Mesothelial cell of epicardium (in vitro differentiated cells): ENCODE data around the gene NEUROG1. TPM values are rescaled to one million over a fixed set of nuclear protein-coding genes. Genes with fewer than 3 reads are reported as not detected.

ENCODE experiments used
- DNase-seq, 2 experiments: peaks; one replicate each; pipeline ENCODE4 v3.0.0; 2021; ENCODE audit warnings: low spot score in 2 of 2; ENCODE audit not compliant: unreplicated experiment in 2 of 2
- H3K27ac Mint-ChIP-seq: 2 replicates; pipeline ENCODE4 v1.8.0; 2021; ENCODE audit warnings: mixed read lengths
- H3K27me3 Mint-ChIP-seq: 2 replicates; pipeline ENCODE4 v1.8.0; 2021; ENCODE audit warnings: low read depth, mixed read lengths
- H3K36me3 Mint-ChIP-seq: 2 replicates; pipeline ENCODE4 v1.8.0; 2021; ENCODE audit warnings: mixed read lengths
- H3K4me1 Mint-ChIP-seq: 2 replicates; pipeline ENCODE4 v1.8.0; 2021; ENCODE audit warnings: mixed read lengths
- H3K4me3 Mint-ChIP-seq: 2 replicates; pipeline ENCODE4 v1.8.0; 2021; ENCODE audit warnings: mild to moderate bottlenecking, moderate library complexity, mixed read lengths
- H3K9me3 Mint-ChIP-seq: 2 replicates; pipeline ENCODE4 v1.8.0; 2021; ENCODE audit warnings: mixed read lengths
- CTCF ChIP-seq: fragments of 200-600 bp; sonication (generic); IDR thresholded peaks from one replicate; pipeline ENCODE4 v1.5.0; 2021; ENCODE audit warnings: antibody characterized with exemption; ENCODE audit not compliant: unreplicated experiment
- total RNA-seq: library from RNA; stranded (reverse); gene quantifications from 3 replicates; pipeline ENCODE4 v1.2.1, GENCODE V29; 2021

The NEUROG1 gene
- total RNA-seq, 1 donor from 2014 or later = not detected

DNA sequence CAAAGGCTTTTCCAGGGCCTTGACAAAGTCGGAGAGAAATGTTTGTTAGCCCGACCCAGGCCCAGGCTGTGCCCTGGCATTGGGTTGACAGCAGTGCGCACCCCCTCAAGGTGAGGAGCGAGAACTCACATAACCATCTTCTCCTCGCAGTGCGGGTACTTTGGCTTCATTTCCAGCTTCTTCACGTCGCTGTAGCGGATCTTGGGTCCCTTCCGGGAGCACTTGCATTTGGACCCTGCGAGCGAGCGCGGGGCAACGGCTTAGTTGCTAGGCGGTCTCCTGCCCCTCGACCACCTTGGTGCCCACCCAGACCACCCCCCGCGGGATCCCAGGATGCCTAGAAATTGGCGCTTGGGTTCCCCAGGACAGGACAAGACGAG is 42.5 kb upstream of the NEUROG1 start:
- TF ChIP-seq CTCF = no peak
- H3K27me3 Mint-ChIP-seq = peaks cover 53% of the 10 kb centered on the region
- no peak for DNase-seq
- peak overlapping the region; percentile 16 for H3K27ac Mint-ChIP-seq
- H3K4me3 Mint-ChIP-seq = peak overlapping the region; percentile 86
- H3K9me3 Mint-ChIP-seq = no peaks in the 10 kb centered on the region
- no peaks in the 10 kb centered on the region for H3K36me3 Mint-ChIP-seq
- peaks cover 34% of the 10 kb centered on the region for H3K4me1 Mint-ChIP-seq

DNA sequence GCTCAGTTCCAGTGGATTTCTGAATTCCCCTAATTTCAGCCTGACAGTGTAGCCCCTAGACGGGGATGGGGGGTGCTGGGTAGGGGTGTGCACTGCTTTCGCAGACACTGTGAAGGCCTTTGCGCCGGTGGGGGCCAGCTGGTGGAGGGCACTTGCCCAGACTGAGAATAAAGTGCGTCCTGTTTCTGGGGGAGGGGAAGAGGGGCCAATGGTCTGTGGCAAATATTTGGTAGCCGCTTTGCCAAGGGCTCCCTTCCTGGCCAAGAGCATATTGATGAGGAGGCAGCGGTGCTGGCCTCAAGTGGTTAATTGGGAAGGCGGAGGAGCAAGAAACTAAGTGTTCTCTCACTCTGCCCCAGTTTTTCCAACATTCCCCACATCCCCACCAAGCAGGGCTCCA is 41.7 kb upstream of the NEUROG1 start:
- no peak for TF ChIP-seq CTCF
- H3K27me3 Mint-ChIP-seq = peaks cover 45% of the 10 kb centered on the region
- H3K4me3 Mint-ChIP-seq = peak overlapping the region; percentile 86
- DNase-seq = no peak
- H3K9me3 Mint-ChIP-seq = no peaks in the 10 kb centered on the region
- peaks cover 1% of the 10 kb centered on the region for H3K36me3 Mint-ChIP-seq
- peak overlapping the region; percentile 21 for H3K27ac Mint-ChIP-seq
- H3K4me1 Mint-ChIP-seq = peaks cover 38% of the 10 kb centered on the region

DNA sequence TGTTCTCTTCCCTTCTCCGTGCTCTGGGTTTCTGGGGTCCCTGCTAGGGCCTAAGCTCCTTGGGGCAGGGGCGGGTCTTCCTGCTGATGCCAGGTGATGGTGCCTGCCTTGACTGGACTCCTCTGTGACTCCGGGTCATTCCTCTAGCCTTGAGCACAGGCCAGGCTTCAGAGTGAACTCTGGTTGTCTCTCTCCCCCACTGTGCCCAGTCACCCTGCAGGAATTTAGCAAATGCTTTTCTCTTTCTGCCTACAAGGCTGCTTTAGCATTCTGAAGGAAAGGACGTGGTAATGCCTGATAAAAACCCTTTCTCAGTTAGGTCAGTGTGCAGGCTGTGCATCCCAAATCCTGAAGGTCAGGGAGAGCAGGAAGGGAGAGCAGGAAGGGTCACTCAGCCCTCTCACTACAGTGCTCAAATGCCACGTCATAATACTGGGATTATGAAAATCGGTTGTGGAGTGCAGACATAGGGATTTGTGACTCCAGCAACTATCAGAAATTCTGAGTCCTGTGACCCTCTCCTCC is 40.4 kb upstream of the NEUROG1 start:
- TF ChIP-seq CTCF = no peak
- Mint-ChIP-seq H3K27ac (no peak overlapping the region), H3K36me3 (peaks cover 5% of the 10 kb centered on the region), H3K9me3 (no peaks in the 10 kb centered on the region), H3K27me3 (peaks cover 36% of the 10 kb centered on the region), H3K4me3 (no peak overlapping the region), H3K4me1 (peaks cover 43% of the 10 kb centered on the region)
- DNase-seq = no peak

DNA sequence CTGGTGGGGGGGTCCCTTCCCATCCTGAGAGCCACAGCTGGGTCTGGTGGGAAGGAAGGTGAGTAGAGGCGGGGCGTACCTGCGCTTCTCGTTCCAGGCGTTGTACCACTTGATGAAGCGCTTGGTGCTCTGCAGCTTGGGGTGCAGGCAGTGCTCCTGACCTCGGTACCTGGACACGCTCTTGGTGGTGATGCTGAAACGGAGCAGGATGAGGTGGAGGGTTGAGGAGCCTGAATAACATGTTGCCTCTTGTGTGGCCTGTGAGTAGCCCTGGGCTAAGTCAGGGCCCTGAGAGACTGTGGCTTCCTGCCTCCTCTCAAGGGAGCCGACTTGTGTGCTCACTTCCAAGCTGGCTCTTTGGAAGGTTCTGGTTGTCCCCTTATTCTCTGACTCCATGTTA is 38.7 kb upstream of the NEUROG1 start:
- TF ChIP-seq CTCF = no peak
- peaks cover 39% of the 10 kb centered on the region for H3K4me1 Mint-ChIP-seq
- no peaks in the 10 kb centered on the region for H3K9me3 Mint-ChIP-seq
- no peak overlapping the region for H3K4me3 Mint-ChIP-seq
- DNase-seq = no peak
- H3K36me3 Mint-ChIP-seq = peaks cover 5% of the 10 kb centered on the region
- no peak overlapping the region for H3K27ac Mint-ChIP-seq
- peaks cover 25% of the 10 kb centered on the region for H3K27me3 Mint-ChIP-seq

DNA sequence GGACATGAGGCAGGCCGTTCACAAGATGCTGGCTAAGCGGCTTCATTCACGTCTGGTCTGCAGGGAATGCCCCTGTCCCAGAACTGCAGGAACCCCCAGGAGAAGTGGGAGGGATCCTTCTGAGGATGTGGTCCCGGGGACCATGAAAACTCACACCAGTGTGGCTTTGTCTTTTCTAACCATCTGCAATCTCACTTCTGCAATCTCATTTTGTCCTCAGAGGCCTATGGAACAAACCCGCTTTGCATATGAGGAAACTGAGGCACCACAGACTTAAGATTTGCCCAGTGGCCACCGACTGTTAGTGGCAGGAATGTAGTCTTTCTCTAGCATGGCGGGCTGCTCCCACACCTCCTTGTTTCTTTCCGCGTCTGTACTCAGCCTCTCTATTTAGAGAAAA is 36.1 kb upstream of the NEUROG1 start:
- peaks cover 34% of the 10 kb centered on the region for H3K4me1 Mint-ChIP-seq
- no peak overlapping the region for H3K27ac Mint-ChIP-seq
- no peak for DNase-seq
- H3K9me3 Mint-ChIP-seq = no peaks in the 10 kb centered on the region
- no peak overlapping the region for H3K4me3 Mint-ChIP-seq
- H3K27me3 Mint-ChIP-seq = peaks cover under 1% of the 10 kb centered on the region
- TF ChIP-seq CTCF = no peak
- peaks cover 5% of the 10 kb centered on the region for H3K36me3 Mint-ChIP-seq

DNA sequence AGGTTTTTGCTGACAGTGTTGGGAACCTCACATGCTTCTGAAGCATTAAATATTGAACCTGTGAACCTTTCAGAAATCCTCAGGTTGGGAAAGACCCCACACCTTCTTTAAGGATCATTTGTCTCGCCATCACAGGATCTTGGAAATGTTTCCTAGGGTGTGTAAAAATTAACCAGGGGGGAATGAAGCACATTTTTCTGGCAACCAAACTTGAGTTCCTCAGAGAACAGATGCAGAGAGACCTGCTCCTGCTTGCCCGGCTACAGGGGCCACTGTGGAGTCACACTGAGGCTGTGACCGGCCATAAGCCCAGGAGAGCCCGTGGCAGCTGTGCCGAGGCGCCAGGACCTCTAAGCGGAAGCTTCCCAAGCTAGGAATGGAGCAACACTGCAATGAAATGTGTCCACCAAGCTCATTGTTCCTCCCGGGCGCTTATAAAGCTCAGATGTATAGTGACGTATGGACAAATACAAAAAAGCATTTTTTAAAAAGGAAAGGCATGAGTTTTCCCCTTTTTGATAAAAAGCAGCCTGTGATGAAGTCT is 35.4 kb upstream of the NEUROG1 start:
- Mint-ChIP-seq H3K27ac (no peak overlapping the region), H3K4me3 (no peak overlapping the region), H3K36me3 (peaks cover 5% of the 10 kb centered on the region), H3K4me1 (peaks cover 32% of the 10 kb centered on the region), H3K9me3 (no peaks in the 10 kb centered on the region), H3K27me3 (no peaks in the 10 kb centered on the region)
- TF ChIP-seq CTCF = no peak
- DNase-seq = no peak
